OCI-LY1 (cell line): ENCODE measurements around the gene BORCS8.

Source experiments
- H2AFZ ChIP-seq: fragments of 200-600 bp; sonication (generic), shearing (Covaris generic); 2 replicates; pipeline ENCODE4 v1.6.0; 2014; ENCODE audit warnings: antibody characterized with exemption, mild to moderate bottlenecking, low read length
- H3F3A ChIP-seq: fragments of 200-600 bp; sonication (generic), shearing (Covaris generic); 2 replicates; pipeline ENCODE4 v1.6.0; 2014; ENCODE audit warnings: mild to moderate bottlenecking, antibody characterized with exemption, low read length, moderate library complexity; ENCODE audit not compliant: insufficient read depth
- H3K27ac ChIP-seq: fragments of 200-600 bp; sonication (generic); 2 replicates; pipeline ENCODE4 v1.5.1; 2014; ENCODE audit warnings: low read length, mixed run types, mild to moderate bottlenecking, low read depth; ENCODE audit not compliant: poor library complexity, severe bottlenecking
- H3K27me3 ChIP-seq: fragments of 200-600 bp; sonication (generic); 2 replicates; pipeline ENCODE4 v1.6.0; 2014; ENCODE audit warnings: antibody characterized with exemption, mild to moderate bottlenecking, low read length, moderate library complexity; ENCODE audit not compliant: insufficient read depth
- H3K36me3 ChIP-seq: fragments of 200-600 bp; sonication (generic); 2 replicates; pipeline ENCODE4 v1.6.1; 2014; ENCODE audit warnings: mild to moderate bottlenecking, antibody characterized with exemption, low read length, moderate library complexity, mixed read lengths; ENCODE audit not compliant: insufficient read depth
- H3K4me1 ChIP-seq: fragments of 200-600 bp; sonication (generic); 2 replicates; pipeline ENCODE4 v1.5.1; 2014; ENCODE audit warnings: mild to moderate bottlenecking, low read length, moderate library complexity; ENCODE audit not compliant: insufficient read depth, severe bottlenecking
- H3K4me2 ChIP-seq: fragments of 200-600 bp; sonication (generic), shearing (Covaris generic); 2 replicates; pipeline ENCODE4 v1.6.1; 2014; ENCODE audit warnings: low read length
- H3K4me3 ChIP-seq: fragments of 200-600 bp; sonication (generic); 2 replicates; pipeline ENCODE4 v1.5.1; 2014; ENCODE audit warnings: low read length, low read depth, mild to moderate bottlenecking, mixed read lengths; ENCODE audit not compliant: poor library complexity, severe bottlenecking
- H3K79me2 ChIP-seq: fragments of 200-600 bp; shearing (Covaris generic); 2 replicates; pipeline ENCODE4 v1.6.1; 2016; ENCODE audit warnings: mixed run types, low read length, mixed read lengths; ENCODE audit not compliant: insufficient read depth
- H3K9ac ChIP-seq: fragments of 200-600 bp; sonication (generic), shearing (Covaris generic); 2 replicates; pipeline ENCODE4 v1.6.1; 2014; ENCODE audit warnings: mild to moderate bottlenecking, low read length, mixed read lengths
- H3K9me2 ChIP-seq: fragments of 200-600 bp; sonication (generic), shearing (Covaris generic); 2 replicates; pipeline ENCODE4 v1.6.1; 2014; ENCODE audit warnings: low read depth, mild to moderate bottlenecking, low read length, mixed read lengths
- H3K9me3 ChIP-seq: fragments of 200-600 bp; shearing (Covaris generic); 2 replicates; pipeline ENCODE4 v1.6.1; 2014; ENCODE audit warnings: low read length, mixed read lengths
- H4K20me1 ChIP-seq: fragments of 200-600 bp; sonication (generic), shearing (Covaris generic); 2 replicates; pipeline ENCODE4 v1.6.0; 2016; ENCODE audit warnings: mild to moderate bottlenecking, low read length; ENCODE audit not compliant: insufficient read depth
- EZH2 ChIP-seq: fragments of 200-600 bp; sonication (generic), shearing (Covaris generic); IDR thresholded peaks from 2 replicates; pipeline ENCODE4 v1.8.0; 2017; ENCODE audit warnings: borderline replicate concordance, mixed run types, mild to moderate bottlenecking, antibody characterized with exemption, low read length, moderate library complexity, mixed read lengths
- TF ChIP-seq, protein P1 (sequence below): fragments of 200-600 bp; sonication (generic), shearing (Covaris generic); IDR thresholded peaks from 2 replicates; pipeline ENCODE4 v1.5.1; 2017; ENCODE audit warnings: mild to moderate bottlenecking, antibody characterized with exemption, low read length, moderate library complexity, mixed read lengths

BORCS8 gene

DNA sequence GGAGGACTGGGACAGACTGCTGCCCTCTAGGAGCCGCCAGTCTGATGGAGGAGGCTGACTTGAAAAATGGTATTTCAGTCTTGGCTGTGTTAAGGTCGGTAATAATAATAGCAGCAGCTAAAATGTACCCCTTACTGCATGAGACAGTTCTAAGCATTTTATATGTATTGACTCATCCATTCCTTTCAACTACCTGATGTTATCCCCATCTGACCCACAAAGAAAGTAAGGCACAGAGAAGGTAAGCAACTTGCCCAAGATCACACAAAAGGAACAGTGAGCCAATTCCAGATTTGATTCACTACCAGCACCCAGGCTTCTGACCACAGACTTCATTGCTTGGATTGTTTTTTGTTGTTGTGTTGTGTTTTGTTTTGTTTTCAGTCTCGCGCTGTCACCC lies 23.8 kb upstream of the BORCS8 start:
- Histone ChIP-seq H3K9ac (no peak overlapping the region), H3K27ac (no peak overlapping the region), H3K36me3 (no peaks in the 10 kb centered on the region), H4K20me1 (no peaks in the 10 kb centered on the region), H3K9me2 (no peaks in the 10 kb centered on the region), H3F3A (no peaks in the 10 kb centered on the region), H3K4me1 (no peaks in the 10 kb centered on the region), H2AFZ (no peak overlapping the region), H3K9me3 (no peaks in the 10 kb centered on the region), H3K79me2 (no peaks in the 10 kb centered on the region), H3K4me2 (no peak overlapping the region), H3K4me3 (no peak overlapping the region), H3K27me3 (peaks cover 4% of the 10 kb centered on the region; the same call in 1 of the 2 replicates)
- no peak for TF ChIP-seq EZH2
- TF ChIP-seq, protein P1, sequence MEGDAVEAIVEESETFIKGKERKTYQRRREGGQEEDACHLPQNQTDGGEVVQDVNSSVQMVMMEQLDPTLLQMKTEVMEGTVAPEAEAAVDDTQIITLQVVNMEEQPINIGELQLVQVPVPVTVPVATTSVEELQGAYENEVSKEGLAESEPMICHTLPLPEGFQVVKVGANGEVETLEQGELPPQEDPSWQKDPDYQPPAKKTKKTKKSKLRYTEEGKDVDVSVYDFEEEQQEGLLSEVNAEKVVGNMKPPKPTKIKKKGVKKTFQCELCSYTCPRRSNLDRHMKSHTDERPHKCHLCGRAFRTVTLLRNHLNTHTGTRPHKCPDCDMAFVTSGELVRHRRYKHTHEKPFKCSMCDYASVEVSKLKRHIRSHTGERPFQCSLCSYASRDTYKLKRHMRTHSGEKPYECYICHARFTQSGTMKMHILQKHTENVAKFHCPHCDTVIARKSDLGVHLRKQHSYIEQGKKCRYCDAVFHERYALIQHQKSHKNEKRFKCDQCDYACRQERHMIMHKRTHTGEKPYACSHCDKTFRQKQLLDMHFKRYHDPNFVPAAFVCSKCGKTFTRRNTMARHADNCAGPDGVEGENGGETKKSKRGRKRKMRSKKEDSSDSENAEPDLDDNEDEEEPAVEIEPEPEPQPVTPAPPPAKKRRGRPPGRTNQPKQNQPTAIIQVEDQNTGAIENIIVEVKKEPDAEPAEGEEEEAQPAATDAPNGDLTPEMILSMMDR: no peak

DNA sequence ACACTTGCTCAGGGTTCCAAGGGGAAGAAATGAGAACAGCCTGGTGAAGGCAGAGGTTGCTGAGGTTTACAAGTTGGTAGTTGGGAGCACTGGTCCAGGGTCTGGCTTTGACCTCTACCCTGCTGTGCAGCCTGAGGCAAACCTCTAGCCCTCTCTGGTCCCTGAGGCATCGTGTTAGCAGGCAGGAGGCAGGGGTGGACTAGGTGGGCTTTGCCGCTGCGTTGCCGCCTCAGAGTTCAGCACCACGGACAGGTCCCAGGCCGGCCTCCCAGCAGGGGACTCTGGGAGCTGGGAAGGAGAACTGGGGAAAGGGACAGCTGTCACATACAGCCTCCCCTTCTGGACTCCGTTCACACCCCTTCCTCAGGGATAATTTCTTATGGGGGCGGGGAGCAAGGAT lies 22.9 kb upstream of the BORCS8 start:
- no peak overlapping the region for H3K4me2 ChIP-seq
- TF ChIP-seq, protein P1: no peak
- no peak for TF ChIP-seq EZH2

DNA sequence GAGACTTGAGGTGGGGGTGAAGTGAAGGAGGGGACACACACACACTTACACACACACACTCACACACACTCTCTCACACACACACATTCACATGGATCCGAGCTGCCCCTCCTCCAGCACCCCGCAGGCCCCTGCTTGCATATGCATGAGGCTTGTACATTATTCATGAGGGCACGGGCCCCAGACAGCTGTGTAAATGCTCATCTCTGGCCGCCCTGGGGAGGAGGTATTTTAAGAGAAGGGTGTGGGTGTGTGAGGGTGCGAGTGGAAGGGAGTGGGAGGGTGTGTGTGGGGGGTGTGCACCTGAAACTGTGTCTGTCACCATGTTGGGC lies 22.2 kb upstream of the BORCS8 start:
- no peaks in the 10 kb centered on the region for H3K9me2 ChIP-seq
- H3K4me1 ChIP-seq: no peaks in the 10 kb centered on the region
- no peaks in the 10 kb centered on the region for H3K9me3 ChIP-seq
- H3K27me3 ChIP-seq: peaks cover 4% of the 10 kb centered on the region; the same call in 1 of the 2 replicates
- no peaks in the 10 kb centered on the region for H4K20me1 ChIP-seq
- H3K79me2 ChIP-seq: no peaks in the 10 kb centered on the region
- H3K36me3 ChIP-seq: no peaks in the 10 kb centered on the region
- H3K27ac ChIP-seq: no peak overlapping the region
- H3K4me2 ChIP-seq: no peak overlapping the region
- no peak overlapping the region for H2AFZ ChIP-seq
- no peak for TF ChIP-seq EZH2
- TF ChIP-seq, protein P1: no peak
- no peak overlapping the region for H3K4me3 ChIP-seq
- no peak overlapping the region for H3K9ac ChIP-seq
- H3F3A ChIP-seq: no peaks in the 10 kb centered on the region

More for the DNA sequence above, 22.9 kb upstream of the BORCS8 start:
- no peaks in the 10 kb centered on the region for H3K9me2 ChIP-seq
- no peak overlapping the region for H2AFZ ChIP-seq
- H3K27me3 ChIP-seq: peaks cover 4% of the 10 kb centered on the region; the same call in 1 of the 2 replicates
- no peak overlapping the region for H3K4me3 ChIP-seq
- H3K9me3 ChIP-seq: no peaks in the 10 kb centered on the region
- H3K4me1 ChIP-seq: no peaks in the 10 kb centered on the region
- H3F3A ChIP-seq: no peaks in the 10 kb centered on the region
- H3K79me2 ChIP-seq: no peaks in the 10 kb centered on the region
- H4K20me1 ChIP-seq: no peaks in the 10 kb centered on the region
- no peak overlapping the region for H3K9ac ChIP-seq
- no peak overlapping the region for H3K27ac ChIP-seq
- no peaks in the 10 kb centered on the region for H3K36me3 ChIP-seq
